Measurements from ENCODE around the gene TPRG1L. TPM values are rescaled to one million over a fixed set of nuclear protein-coding genes. Genes with fewer than 3 reads are reported as not detected.

Gene TPRG1L
- total RNA-seq, 1 experiment from 2014 or later, result 24.0 TPM

GRCh38 chr1:3609769-3610526, 14.9 kb upstream of the TPRG1L start:
- Mint-ChIP-seq H3K36me3 (ENCODE audit: insufficient read depth in 1 of 3, low read depth in 3 of 3) (no peaks in the 10 kb centered on the region; a peak in 1 of 7 replicates), H3K4me3 (peak overlapping the region; percentile 75 to 91), H3K27me3 (ENCODE audit: low read depth) (peaks cover 24% of the 10 kb centered on the region), H3K9me3 (no peaks in the 10 kb centered on the region; a peak in 1 of 5 replicates), H3K27ac (no peak overlapping the region), H3K4me1 (peaks cover 34 to 35% of the 10 kb centered on the region in 2 experiments)
- Histone ChIP-seq H3K4me2 (ENCODE audit: insufficient read depth, insufficient read length, low read length) (peak overlapping the region; percentile 34), H3K9ac (ENCODE audit: extremely low read depth, insufficient read length, low read length) (no peak overlapping the region), H2AK5ac (ENCODE audit: insufficient read length, low read length) (no peak overlapping the region), H2BK12ac (ENCODE audit: insufficient read length, low read depth, low read length) (no peak overlapping the region), H2BK15ac (ENCODE audit: low read depth, low read length) (no peak overlapping the region), H2BK20ac (ENCODE audit: low read depth, low read length, poor library complexity, severe bottlenecking) (no peak overlapping the region), H2AFZ (ENCODE audit: low read length) (no peak overlapping the region), H2BK120ac (ENCODE audit: low read depth, low read length, poor library complexity, severe bottlenecking) (no peak overlapping the region), H4K20me1 (ENCODE audit: control insufficient read depth, insufficient read depth, insufficient read length) (no peaks in the 10 kb centered on the region), H3K79me2 (ENCODE audit: insufficient read depth, low read length) (no peaks in the 10 kb centered on the region), H4K5ac (ENCODE audit: insufficient read length, low read depth, low read length) (no peak overlapping the region), H4K91ac (ENCODE audit: insufficient read length, low read depth, low read length) (no peak overlapping the region), H4K8ac (replicated peaks; ENCODE audit: insufficient read length, low read depth, low read length) (no peak overlapping the region), H3K23me2 (ENCODE audit: insufficient read length, low read depth, low read length, poor library complexity, severe bottlenecking) (peaks cover 5% of the 10 kb centered on the region), H3K56ac (ENCODE audit: insufficient read length, low read depth, low read length) (no peak overlapping the region), H3K18ac (ENCODE audit: insufficient read length, low read depth, low read length) (no peak overlapping the region), H2BK5ac (ENCODE audit: insufficient read length, low read length) (no peak overlapping the region), H3K79me1 (ENCODE audit: insufficient read depth, low read depth, low read length, poor library complexity, severe bottlenecking) (no peaks in the 10 kb centered on the region), H3K23ac (ENCODE audit: insufficient read length, low read depth, low read length) (no peak overlapping the region), H3T11ph (ENCODE audit: low read length) (no peak overlapping the region), H3K9me3 (ENCODE audit: control insufficient read depth, low read depth, low read length) (no peaks in the 10 kb centered on the region), H3K4ac (ENCODE audit: low read depth, low read length) (no peak overlapping the region), H3K27me3 (ENCODE audit: insufficient read depth, low read length) (no peaks in the 10 kb centered on the region; the same call in 1 of the 2 replicates), H3K4me1 (ENCODE audit: insufficient read depth, low read length) (no peaks in the 10 kb centered on the region; the same call in 1 of the 2 replicates), H3K27ac (ENCODE audit: insufficient read length, low read depth, low read length) (no peak overlapping the region), H3K14ac (ENCODE audit: insufficient read depth, low read length) (no peak overlapping the region)
- no peak for DNase-seq
- TF ChIP-seq CTCF (conservative IDR thresholded peaks at IDR 0.05), result no peak
- no CpG with 5 or more reads among the region's 24 CpGs for WGBS (ENCODE audit: extremely low coverage, insufficient read length, low lambda C conversion rate)

Measured in H9 (cell line).